NCI-H69 (cell line): ENCODE results near the gene MPG.
"Not testable (repeated sequence)": the region's sequence is repeated elsewhere in the genome, so short reads cannot be mapped to it uniquely, and the experiment has no call there.

Experiments
- DNase-seq: peaks from one replicate; lab custom pipeline; 2025; lab: John Stamatoyannopoulos, UW

The MPG gene

GRCh38 chr16:112153-112840, 34.3 kb downstream of the MPG start:
- DNase-seq, result no peak

GRCh38 chr16:114327-114726, 36.3 kb downstream of the MPG start:
- DNase-seq, result no peak

GRCh38 chr16:116015-116414, 38.0 kb downstream of the MPG start:
- DNase-seq, result no peak

GRCh38 chr16:117379-118365, 39.6 kb downstream of the MPG start:
- peak; percentile 94 for DNase-seq

- no peak for DNase-seq
Observed at GRCh38 chr16:118857-119256, 40.8 kb downstream of the MPG start.

GRCh38 chr16:119295-119694, 41.3 kb downstream of the MPG start:
- DNase-seq, result no peak

GRCh38 chr16:119835-120491, 41.9 kb downstream of the MPG start:
- no peak for DNase-seq

GRCh38 chr16:120756-121155, 42.7 kb downstream of the MPG start:
- no peak for DNase-seq

- DNase-seq, result no peak
Observed at GRCh38 chr16:122361-122760, 44.3 kb downstream of the MPG start.

- not testable (repeated sequence) for DNase-seq
Observed at GRCh38 chr16:123558-124350, 45.7 kb downstream of the MPG start.

- no peak for DNase-seq
Observed at GRCh38 chr16:125011-125410, 47.0 kb downstream of the MPG start.

- DNase-seq, result no peak
Observed at GRCh38 chr16:129075-129474, 51.0 kb downstream of the MPG start.

GRCh38 chr16:130533-131173, 52.6 kb downstream of the MPG start:
- DNase-seq, result no peak

- DNase-seq, result no peak
Observed at GRCh38 chr16:132120-132519, 54.1 kb downstream of the MPG start.

GRCh38 chr16:133716-134115, 55.7 kb downstream of the MPG start:
- DNase-seq, result no peak
